ENCODE measurements around the gene ANKRD36B.
"Not testable (repeated sequence)": the region's sequence is repeated elsewhere in the genome, so short reads cannot be mapped to it uniquely, and the experiment has no call there.

Gene ANKRD36B

DNA sequence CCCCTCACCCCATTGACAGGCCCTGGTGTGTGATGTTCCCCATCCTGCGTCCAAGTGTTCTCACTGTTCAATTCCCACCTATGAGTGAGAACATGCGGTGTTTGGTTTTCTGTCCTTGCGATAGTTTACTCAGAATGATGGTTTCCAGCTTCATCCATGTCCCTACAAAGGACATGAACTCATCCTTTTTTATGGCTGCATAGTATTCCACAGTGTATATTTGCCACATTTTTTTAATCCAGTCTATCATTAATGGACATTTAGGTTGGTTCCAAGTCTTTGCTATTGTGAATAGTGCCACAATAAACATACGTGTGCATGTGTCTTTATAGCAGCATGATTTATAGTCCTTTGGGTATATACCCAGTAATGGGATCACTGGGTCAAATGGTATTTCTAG lies 6.5 kb upstream of the ANKRD36B start:
- H3K4me2 ChIP-seq (ENCODE audit: low read length); H3K79me2 ChIP-seq (ENCODE audit: insufficient read depth, low read length); H3K4me3 ChIP-seq (ENCODE audit: low read depth, low read length, poor library complexity, severe bottlenecking); H3K9ac ChIP-seq (ENCODE audit: low read length); H2AFZ ChIP-seq (ENCODE audit: low read length); H3K9me3 ChIP-seq (ENCODE audit: low read length); H3K4me1 ChIP-seq (ENCODE audit: insufficient read depth, low read length, severe bottlenecking); H3K36me3 ChIP-seq (ENCODE audit: insufficient read depth, low read length); H4K20me1 ChIP-seq (ENCODE audit: insufficient read depth, low read length); H3K27me3 ChIP-seq (ENCODE audit: insufficient read depth, low read length); H3F3A ChIP-seq (ENCODE audit: insufficient read depth, low read length); H3K9me2 ChIP-seq (ENCODE audit: low read depth, low read length); H3K27ac ChIP-seq (ENCODE audit: low read depth, low read length, poor library complexity, severe bottlenecking): not testable (repeated sequence)

DNA sequence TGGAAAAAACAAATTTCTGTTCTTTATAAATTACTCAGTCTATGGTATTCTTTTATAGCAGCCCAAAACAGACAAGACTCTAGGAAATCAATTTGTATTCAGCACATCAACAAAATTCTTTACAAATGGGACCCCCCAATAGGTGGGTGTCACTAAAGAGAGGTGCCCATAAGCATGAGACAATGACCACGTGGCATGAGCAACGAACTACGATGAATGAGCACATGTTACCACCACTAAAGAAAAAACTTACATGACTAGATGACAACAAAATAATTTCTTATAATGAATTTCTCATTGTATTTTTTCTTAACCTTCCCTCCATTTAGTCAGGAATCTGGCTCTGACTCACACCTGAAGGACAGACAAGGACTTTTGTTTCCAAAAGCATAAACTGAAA lies 3.8 kb upstream of the ANKRD36B start:
- H3K36me3 ChIP-seq (ENCODE audit: insufficient read depth, low read length); H3K4me3 ChIP-seq (ENCODE audit: low read depth, low read length, poor library complexity, severe bottlenecking); H3K27ac ChIP-seq (ENCODE audit: low read depth, low read length, poor library complexity, severe bottlenecking); H3F3A ChIP-seq (ENCODE audit: insufficient read depth, low read length); H3K4me1 ChIP-seq (ENCODE audit: insufficient read depth, low read length, severe bottlenecking); H3K9me2 ChIP-seq (ENCODE audit: low read depth, low read length); H4K20me1 ChIP-seq (ENCODE audit: insufficient read depth, low read length); H3K27me3 ChIP-seq (ENCODE audit: insufficient read depth, low read length); H3K4me2 ChIP-seq (ENCODE audit: low read length); H2AFZ ChIP-seq (ENCODE audit: low read length); H3K9me3 ChIP-seq (ENCODE audit: low read length); H3K9ac ChIP-seq (ENCODE audit: low read length); H3K79me2 ChIP-seq (ENCODE audit: insufficient read depth, low read length): not testable (repeated sequence)

DNA sequence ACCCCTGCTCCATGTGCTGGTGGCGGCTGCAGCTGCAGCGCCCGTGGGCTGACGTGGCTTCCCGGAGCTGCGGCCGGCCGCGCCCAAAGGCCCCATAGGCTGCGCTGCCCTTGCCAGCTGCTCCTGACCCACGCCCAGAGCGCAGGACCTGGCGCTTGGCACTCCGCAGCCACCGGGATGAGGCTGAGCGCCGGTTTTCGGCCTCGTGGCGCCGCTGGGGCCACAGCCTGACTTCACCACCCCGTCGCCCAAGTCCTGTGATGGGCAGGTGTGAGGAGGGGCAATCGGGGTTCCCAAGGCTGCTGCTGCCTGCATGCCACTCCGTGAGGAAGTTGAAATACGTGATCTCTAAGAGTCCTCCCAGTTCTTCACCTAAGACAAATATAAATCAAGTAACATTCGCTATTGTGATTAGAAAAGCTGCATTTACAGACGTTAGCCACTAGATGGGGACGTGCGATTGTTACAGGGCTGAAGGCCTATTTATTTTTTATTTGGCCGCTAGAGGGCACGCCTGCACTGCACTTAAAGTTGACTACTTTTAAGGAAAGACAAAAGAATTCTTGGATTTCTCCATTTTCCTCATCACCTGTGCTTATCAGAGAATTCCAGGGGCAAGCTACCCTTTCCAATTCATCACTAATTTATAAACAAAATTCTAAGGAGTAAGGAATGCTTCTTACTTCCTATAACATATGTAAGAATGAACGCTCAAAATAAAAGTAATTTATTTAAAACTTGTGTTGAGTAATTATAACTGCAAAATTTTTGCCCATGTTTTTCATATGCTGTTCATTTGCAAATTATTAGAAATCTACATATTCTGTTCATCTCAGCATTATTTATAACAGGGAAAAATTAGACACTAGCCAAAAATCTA lies 1.1 kb upstream of the ANKRD36B start:
- Histone ChIP-seq H3K27ac (ENCODE audit: low read depth, low read length, poor library complexity, severe bottlenecking) (peak overlapping the region; percentile 56), H3K4me2 (ENCODE audit: low read length) (peak overlapping the region; percentile 71), H3K9ac (ENCODE audit: low read length) (peak overlapping the region; percentile 64), H3K4me3 (ENCODE audit: low read depth, low read length, poor library complexity, severe bottlenecking) (peak overlapping the region; percentile 59)
- TF ChIP-seq, protein P1, sequence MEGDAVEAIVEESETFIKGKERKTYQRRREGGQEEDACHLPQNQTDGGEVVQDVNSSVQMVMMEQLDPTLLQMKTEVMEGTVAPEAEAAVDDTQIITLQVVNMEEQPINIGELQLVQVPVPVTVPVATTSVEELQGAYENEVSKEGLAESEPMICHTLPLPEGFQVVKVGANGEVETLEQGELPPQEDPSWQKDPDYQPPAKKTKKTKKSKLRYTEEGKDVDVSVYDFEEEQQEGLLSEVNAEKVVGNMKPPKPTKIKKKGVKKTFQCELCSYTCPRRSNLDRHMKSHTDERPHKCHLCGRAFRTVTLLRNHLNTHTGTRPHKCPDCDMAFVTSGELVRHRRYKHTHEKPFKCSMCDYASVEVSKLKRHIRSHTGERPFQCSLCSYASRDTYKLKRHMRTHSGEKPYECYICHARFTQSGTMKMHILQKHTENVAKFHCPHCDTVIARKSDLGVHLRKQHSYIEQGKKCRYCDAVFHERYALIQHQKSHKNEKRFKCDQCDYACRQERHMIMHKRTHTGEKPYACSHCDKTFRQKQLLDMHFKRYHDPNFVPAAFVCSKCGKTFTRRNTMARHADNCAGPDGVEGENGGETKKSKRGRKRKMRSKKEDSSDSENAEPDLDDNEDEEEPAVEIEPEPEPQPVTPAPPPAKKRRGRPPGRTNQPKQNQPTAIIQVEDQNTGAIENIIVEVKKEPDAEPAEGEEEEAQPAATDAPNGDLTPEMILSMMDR (IDR thresholded peaks at IDR 0.05; ENCODE audit: low read length), result peak; percentile 87
- H2AFZ ChIP-seq (ENCODE audit: low read length); H3K36me3 ChIP-seq (ENCODE audit: insufficient read depth, low read length); H3K4me1 ChIP-seq (ENCODE audit: insufficient read depth, low read length, severe bottlenecking); H3F3A ChIP-seq (ENCODE audit: insufficient read depth, low read length); H3K9me3 ChIP-seq (ENCODE audit: low read length); H3K79me2 ChIP-seq (ENCODE audit: insufficient read depth, low read length); H4K20me1 ChIP-seq (ENCODE audit: insufficient read depth, low read length); H3K9me2 ChIP-seq (ENCODE audit: low read depth, low read length); H3K27me3 ChIP-seq (ENCODE audit: insufficient read depth, low read length): not testable (repeated sequence)

DNA sequence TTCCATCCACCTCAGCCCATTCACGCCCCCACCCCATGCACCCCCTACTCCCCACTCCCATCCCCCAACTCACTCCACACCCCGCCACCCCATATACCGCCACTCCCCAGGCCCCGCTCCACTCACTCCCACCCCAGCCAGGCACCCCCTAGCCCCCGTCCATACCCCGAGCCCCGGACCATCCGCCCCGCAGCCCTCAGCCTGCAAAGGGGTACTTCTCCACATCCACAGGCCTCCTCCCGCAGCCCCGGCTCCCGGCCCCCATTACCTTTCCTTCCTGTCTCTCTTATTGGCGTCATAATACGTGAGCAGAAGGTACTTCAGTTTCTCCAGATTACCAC lies 450 bp downstream of the ANKRD36B start:
- not testable (repeated sequence) for H3K9me2 ChIP-seq (ENCODE audit: low read depth, low read length); H2AFZ ChIP-seq (ENCODE audit: low read length); H3K27me3 ChIP-seq (ENCODE audit: insufficient read depth, low read length); H3F3A ChIP-seq (ENCODE audit: insufficient read depth, low read length); H3K79me2 ChIP-seq (ENCODE audit: insufficient read depth, low read length); H4K20me1 ChIP-seq (ENCODE audit: insufficient read depth, low read length); H3K36me3 ChIP-seq (ENCODE audit: insufficient read depth, low read length); H3K9me3 ChIP-seq (ENCODE audit: low read length); H3K4me1 ChIP-seq (ENCODE audit: insufficient read depth, low read length, severe bottlenecking)
- H3K4me2 ChIP-seq (ENCODE audit: low read length), result peak overlapping the region; percentile 48; the same call in 1 of the 2 replicates
- peak overlapping the region; percentile 62 for H3K4me3 ChIP-seq (ENCODE audit: low read depth, low read length, poor library complexity, severe bottlenecking)
- peak overlapping the region; percentile 82 for H3K27ac ChIP-seq (ENCODE audit: low read depth, low read length, poor library complexity, severe bottlenecking)
- peak overlapping the region; percentile 65 for H3K9ac ChIP-seq (ENCODE audit: low read length)

DNA sequence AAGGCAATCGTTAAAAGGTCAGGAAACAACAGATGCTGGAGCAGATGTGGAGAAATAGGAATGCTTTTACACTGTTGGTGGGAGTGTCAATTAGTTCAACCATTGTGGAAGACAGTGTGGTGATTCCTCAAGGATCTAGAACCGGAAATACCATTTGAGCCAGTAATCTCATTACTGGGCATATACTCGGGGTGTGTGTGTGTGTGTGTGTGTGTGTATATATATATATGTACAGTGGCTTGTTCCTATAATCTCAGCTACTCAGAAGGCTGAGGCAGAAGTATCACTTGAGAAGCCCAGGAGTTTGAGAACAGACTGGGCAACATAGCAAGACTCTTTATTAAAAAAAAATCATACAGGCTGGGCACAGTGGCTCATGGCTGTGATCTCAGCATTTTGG lies 24.0 kb downstream of the ANKRD36B start:
- H3K27ac ChIP-seq (ENCODE audit: low read depth, low read length, poor library complexity, severe bottlenecking); H3K4me3 ChIP-seq (ENCODE audit: low read depth, low read length, poor library complexity, severe bottlenecking); H2AFZ ChIP-seq (ENCODE audit: low read length); H3K9me3 ChIP-seq (ENCODE audit: low read length); H3K9me2 ChIP-seq (ENCODE audit: low read depth, low read length); H3K9ac ChIP-seq (ENCODE audit: low read length); H3K79me2 ChIP-seq (ENCODE audit: insufficient read depth, low read length); H3K36me3 ChIP-seq (ENCODE audit: insufficient read depth, low read length); H3K27me3 ChIP-seq (ENCODE audit: insufficient read depth, low read length); H3K4me2 ChIP-seq (ENCODE audit: low read length); H3F3A ChIP-seq (ENCODE audit: insufficient read depth, low read length); H3K4me1 ChIP-seq (ENCODE audit: insufficient read depth, low read length, severe bottlenecking); H4K20me1 ChIP-seq (ENCODE audit: insufficient read depth, low read length): not testable (repeated sequence)

DNA sequence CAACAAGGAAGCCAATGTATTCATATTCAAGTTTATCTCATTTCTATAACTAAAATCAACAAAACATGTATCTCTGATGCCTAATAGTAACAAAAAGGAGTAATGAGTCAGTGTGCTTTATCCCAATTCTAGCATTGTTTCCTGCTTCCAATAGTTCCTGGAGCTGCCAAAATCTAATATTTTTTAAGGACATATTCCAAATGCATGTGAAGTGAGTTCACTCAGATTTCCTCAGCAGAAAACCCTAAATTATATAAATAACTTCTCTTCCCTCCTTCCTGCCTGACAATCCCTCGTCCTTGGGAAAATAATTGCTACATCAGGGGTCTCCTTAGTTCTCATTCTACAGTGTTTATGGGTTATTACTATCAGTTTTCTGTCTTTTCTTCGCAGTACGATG lies 37.3 kb downstream of the ANKRD36B start:
- H3K9ac ChIP-seq (ENCODE audit: low read length); H3K79me2 ChIP-seq (ENCODE audit: insufficient read depth, low read length); H3K4me3 ChIP-seq (ENCODE audit: low read depth, low read length, poor library complexity, severe bottlenecking); H2AFZ ChIP-seq (ENCODE audit: low read length); H3K27ac ChIP-seq (ENCODE audit: low read depth, low read length, poor library complexity, severe bottlenecking); H3K4me1 ChIP-seq (ENCODE audit: insufficient read depth, low read length, severe bottlenecking); H3K9me3 ChIP-seq (ENCODE audit: low read length); H3K9me2 ChIP-seq (ENCODE audit: low read depth, low read length); H3F3A ChIP-seq (ENCODE audit: insufficient read depth, low read length); H4K20me1 ChIP-seq (ENCODE audit: insufficient read depth, low read length); H3K27me3 ChIP-seq (ENCODE audit: insufficient read depth, low read length); H3K4me2 ChIP-seq (ENCODE audit: low read length): not testable (repeated sequence)
- peaks cover 19% of the 10 kb centered on the region; the same call in 1 of the 2 replicates for H3K36me3 ChIP-seq (ENCODE audit: insufficient read depth, low read length)

DNA sequence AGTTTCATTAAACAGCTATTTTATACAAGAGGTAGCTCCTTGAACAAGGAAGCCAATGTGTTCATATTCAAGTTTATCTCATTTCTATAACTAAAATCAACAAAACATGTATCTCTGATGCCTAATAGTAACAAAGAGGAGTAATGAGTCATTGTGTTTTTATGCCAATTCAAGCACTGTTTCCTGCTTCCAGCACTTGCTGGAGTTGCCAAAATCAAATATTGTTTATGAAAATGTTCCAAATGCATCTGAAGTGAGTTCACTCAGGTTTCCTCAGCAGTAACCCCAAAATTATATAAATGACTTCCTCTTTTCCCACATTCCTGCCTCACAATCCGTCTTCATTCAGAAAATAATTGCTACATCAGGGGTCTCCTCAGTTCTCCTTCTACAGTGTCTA lies 39.2 kb downstream of the ANKRD36B start:
- not testable (repeated sequence) for H3F3A ChIP-seq (ENCODE audit: insufficient read depth, low read length); H3K9ac ChIP-seq (ENCODE audit: low read length); H3K27ac ChIP-seq (ENCODE audit: low read depth, low read length, poor library complexity, severe bottlenecking); H3K9me3 ChIP-seq (ENCODE audit: low read length); H4K20me1 ChIP-seq (ENCODE audit: insufficient read depth, low read length); H3K4me1 ChIP-seq (ENCODE audit: insufficient read depth, low read length, severe bottlenecking); H3K9me2 ChIP-seq (ENCODE audit: low read depth, low read length); H3K4me2 ChIP-seq (ENCODE audit: low read length); H3K4me3 ChIP-seq (ENCODE audit: low read depth, low read length, poor library complexity, severe bottlenecking); H3K27me3 ChIP-seq (ENCODE audit: insufficient read depth, low read length); H3K79me2 ChIP-seq (ENCODE audit: insufficient read depth, low read length); H2AFZ ChIP-seq (ENCODE audit: low read length)
- peaks cover 24% of the 10 kb centered on the region; the same call in 1 of the 2 replicates for H3K36me3 ChIP-seq (ENCODE audit: insufficient read depth, low read length)

Data from OCI-LY1 (cell line).